ENCODE measurements around the gene AKR1C4.

- no peak for TF ChIP-seq POLR2A (IDR thresholded peaks at IDR 0.05)
- TF ChIP-seq, protein P1, sequence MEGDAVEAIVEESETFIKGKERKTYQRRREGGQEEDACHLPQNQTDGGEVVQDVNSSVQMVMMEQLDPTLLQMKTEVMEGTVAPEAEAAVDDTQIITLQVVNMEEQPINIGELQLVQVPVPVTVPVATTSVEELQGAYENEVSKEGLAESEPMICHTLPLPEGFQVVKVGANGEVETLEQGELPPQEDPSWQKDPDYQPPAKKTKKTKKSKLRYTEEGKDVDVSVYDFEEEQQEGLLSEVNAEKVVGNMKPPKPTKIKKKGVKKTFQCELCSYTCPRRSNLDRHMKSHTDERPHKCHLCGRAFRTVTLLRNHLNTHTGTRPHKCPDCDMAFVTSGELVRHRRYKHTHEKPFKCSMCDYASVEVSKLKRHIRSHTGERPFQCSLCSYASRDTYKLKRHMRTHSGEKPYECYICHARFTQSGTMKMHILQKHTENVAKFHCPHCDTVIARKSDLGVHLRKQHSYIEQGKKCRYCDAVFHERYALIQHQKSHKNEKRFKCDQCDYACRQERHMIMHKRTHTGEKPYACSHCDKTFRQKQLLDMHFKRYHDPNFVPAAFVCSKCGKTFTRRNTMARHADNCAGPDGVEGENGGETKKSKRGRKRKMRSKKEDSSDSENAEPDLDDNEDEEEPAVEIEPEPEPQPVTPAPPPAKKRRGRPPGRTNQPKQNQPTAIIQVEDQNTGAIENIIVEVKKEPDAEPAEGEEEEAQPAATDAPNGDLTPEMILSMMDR (IDR thresholded peaks at IDR 0.05): no peak
Observed at GRCh38 chr10:5196702-5197113, at the start of gene AKR1C4.

Measured in thyroid gland (tissue), 4 donors.